GM12878 (cell line): Measurements from ENCODE around the gene WNT3A.
"Not testable (repeated sequence)": the region's sequence is repeated elsewhere in the genome, so short reads cannot be mapped to it uniquely, and the experiment has no call there.

Experiments used
- CTCF ChIP-seq, 3 experiments: IDR thresholded peaks in 2 of 3; conservative IDR thresholded peaks in 1 of 3; 2 replicates each; pipeline ENCODE4 v1.5.1; 2011; ENCODE audit warnings: low read depth in 3 of 3, low read length in 3 of 3, mild to moderate bottlenecking in 3 of 3, control low read depth in 2 of 3, moderate library complexity in 2 of 3, inconsistent platforms in 1 of 3, mixed read lengths in 1 of 3; ENCODE audit not compliant: control insufficient read depth in 2 of 3, insufficient read depth in 1 of 3; ENCODE audit errors: extremely low read depth in 1 of 3
- EP300 ChIP-seq, 2 experiments: fragments of 150-350 bp in 1 of 2; IDR thresholded peaks; 2 replicates each; pipeline ENCODE4 v1.6.1; 2011 to 2012; ENCODE audit warnings: low read depth in 2 of 2, low read length in 2 of 2, borderline replicate concordance in 1 of 2, improper control_type of control experiment in 1 of 2, inconsistent platforms in 1 of 2; ENCODE audit not compliant: control insufficient read depth in 1 of 2
- EZH2 ChIP-seq: IDR thresholded peaks from 2 replicates; pipeline ENCODE4 v1.6.1; 2012; ENCODE audit warnings: low read depth, mild to moderate bottlenecking, control low read depth, inconsistent platforms, low read length, borderline replicate concordance; ENCODE audit not compliant: control insufficient read depth
- MEF2A ChIP-seq: IDR thresholded peaks from 2 replicates; pipeline ENCODE4 v1.6.1; 2011; ENCODE audit warnings: low read depth, mild to moderate bottlenecking, low read length, moderate library complexity; ENCODE audit not compliant: insufficient read depth
- POLR2A ChIP-seq: IDR thresholded peaks from 2 replicates; pipeline ENCODE4 v1.6.1; 2011; ENCODE audit warnings: low read depth, mild to moderate bottlenecking, low read length
- POLR2AphosphoS5 ChIP-seq: IDR thresholded peaks from 2 replicates; pipeline ENCODE4 v1.6.1; 2011; ENCODE audit warnings: mild to moderate bottlenecking, low read length, inconsistent platforms
- TCF12 ChIP-seq: IDR thresholded peaks from 2 replicates; pipeline ENCODE4 v1.6.1; 2011; ENCODE audit warnings: low read depth, mild to moderate bottlenecking, low read length
- TF ChIP-seq, protein P1 (sequence below): fragments of 450-650 bp; IDR thresholded peaks from 2 replicates; pipeline ENCODE4 v1.6.1; 2017; ENCODE audit warnings: antibody characterized with exemption, mild to moderate bottlenecking, moderate library complexity

DNA sequence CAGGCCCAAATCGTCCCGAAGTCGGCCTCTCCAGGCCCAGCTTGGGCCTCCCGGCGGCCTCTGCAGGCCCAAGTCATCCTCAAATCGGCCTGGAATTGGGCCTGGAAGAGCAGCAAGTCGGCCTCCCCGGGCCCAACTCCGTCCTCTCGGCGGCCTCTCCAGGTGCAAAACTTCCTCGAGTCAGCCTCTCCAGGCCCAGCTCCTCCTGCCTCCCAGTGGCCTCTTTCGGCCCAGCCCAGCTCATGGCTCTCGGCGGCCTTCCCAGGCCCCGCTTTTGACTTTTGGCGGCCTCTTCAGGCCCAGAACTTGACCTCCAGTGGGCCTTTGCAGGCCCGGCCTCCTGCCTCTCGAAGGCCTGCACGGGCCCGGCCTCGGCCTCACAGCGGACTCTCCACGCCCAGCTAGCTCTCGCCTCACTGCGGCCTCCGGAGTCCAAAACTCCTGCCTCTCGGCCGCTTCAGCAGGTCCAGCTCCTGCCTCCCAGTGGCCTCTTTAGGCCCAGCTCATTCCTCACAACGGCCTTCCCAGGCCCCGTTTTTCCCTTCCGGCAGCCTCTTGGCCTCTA is 33.0 kb upstream of the WNT3A start:
- TF ChIP-seq POLR2A; TCF12; MEF2A; CTCF (IDR thresholded peaks at IDR 0.05 in 2 of 3, conservative IDR thresholded peaks at IDR 0.05 in 1 of 3; ENCODE audit: control insufficient read depth in 2 of 3, extremely low read depth in 1 of 3, insufficient read depth in 1 of 3, low read depth in 3 of 3, low read length in 3 of 3); POLR2AphosphoS5; EP300 (IDR thresholded peaks at IDR 0.05; ENCODE audit: borderline replicate concordance in 1 of 2, control insufficient read depth in 1 of 2, low read depth in 2 of 2, low read length in 2 of 2); EZH2: not testable (repeated sequence)
- TF ChIP-seq, protein P1, sequence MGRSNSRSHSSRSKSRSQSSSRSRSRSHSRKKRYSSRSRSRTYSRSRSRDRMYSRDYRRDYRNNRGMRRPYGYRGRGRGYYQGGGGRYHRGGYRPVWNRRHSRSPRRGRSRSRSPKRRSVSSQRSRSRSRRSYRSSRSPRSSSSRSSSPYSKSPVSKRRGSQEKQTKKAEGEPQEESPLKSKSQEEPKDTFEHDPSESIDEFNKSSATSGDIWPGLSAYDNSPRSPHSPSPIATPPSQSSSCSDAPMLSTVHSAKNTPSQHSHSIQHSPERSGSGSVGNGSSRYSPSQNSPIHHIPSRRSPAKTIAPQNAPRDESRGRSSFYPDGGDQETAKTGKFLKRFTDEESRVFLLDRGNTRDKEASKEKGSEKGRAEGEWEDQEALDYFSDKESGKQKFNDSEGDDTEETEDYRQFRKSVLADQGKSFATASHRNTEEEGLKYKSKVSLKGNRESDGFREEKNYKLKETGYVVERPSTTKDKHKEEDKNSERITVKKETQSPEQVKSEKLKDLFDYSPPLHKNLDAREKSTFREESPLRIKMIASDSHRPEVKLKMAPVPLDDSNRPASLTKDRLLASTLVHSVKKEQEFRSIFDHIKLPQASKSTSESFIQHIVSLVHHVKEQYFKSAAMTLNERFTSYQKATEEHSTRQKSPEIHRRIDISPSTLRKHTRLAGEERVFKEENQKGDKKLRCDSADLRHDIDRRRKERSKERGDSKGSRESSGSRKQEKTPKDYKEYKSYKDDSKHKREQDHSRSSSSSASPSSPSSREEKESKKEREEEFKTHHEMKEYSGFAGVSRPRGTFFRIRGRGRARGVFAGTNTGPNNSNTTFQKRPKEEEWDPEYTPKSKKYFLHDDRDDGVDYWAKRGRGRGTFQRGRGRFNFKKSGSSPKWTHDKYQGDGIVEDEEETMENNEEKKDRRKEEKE = not testable (repeated sequence)
